Heart left ventricle (tissue), 13 donors: ENCODE results near the gene ASXL2.

Experiments
- POLR2A ChIP-seq, 2 donors: fragments of 450-650 bp; IDR thresholded peaks; one replicate each; pipeline ENCODE4 v1.6.1; 2017; ENCODE audit warnings: antibody characterized with exemption in 2 of 2, mild to moderate bottlenecking in 2 of 2, moderate library complexity in 2 of 2
- TF ChIP-seq, protein P1 (sequence below), 12 donors: fragments of 200-600 bp; sonication (generic) in 4 of 12; IDR thresholded peaks; one replicate each; pipeline versions ENCODE4 v1.5.0 to v1.8.0; 2018 to 2022; ENCODE audit warnings: antibody characterized with exemption in 12 of 12, mild to moderate bottlenecking in 5 of 12
- donor health status: ischemic (EF 13 %, LVEDD 7.1; RV severe dilation, severe dysfunction).
- donor health status: DM: no; HTN: yes; CAD: no.
- donor health status: DM: no; HTN: no; CAD: no.
- donor health status: ischemic (EF 25% LVEDD 6.9; RV normal size, moderate dysfunction).
- donor health status: ischemic (EF 25% LVEDD 5.7; RV mildly dilated, moderate dysfunction).
- donor health status: ischemic (EF 35%, LVEDD 5.7; RV mildly dilated, moderate dysfunction).
- donor health status: nonischemic (EF 11% LVEDD 7.7; RV severe dilation, severe dysfunction).
- donor health status: DM: yes; HTN: yes; CAD: no.
- donor health status: PGD.
- donor health status: ischemic (EF 29% LVEDD 5.4; RV normal size, mild dysfunction).
- donor health status: nonischemic (EF 23%, LVEDD 6.1; RV moderate dilation, normal function).

DNA sequence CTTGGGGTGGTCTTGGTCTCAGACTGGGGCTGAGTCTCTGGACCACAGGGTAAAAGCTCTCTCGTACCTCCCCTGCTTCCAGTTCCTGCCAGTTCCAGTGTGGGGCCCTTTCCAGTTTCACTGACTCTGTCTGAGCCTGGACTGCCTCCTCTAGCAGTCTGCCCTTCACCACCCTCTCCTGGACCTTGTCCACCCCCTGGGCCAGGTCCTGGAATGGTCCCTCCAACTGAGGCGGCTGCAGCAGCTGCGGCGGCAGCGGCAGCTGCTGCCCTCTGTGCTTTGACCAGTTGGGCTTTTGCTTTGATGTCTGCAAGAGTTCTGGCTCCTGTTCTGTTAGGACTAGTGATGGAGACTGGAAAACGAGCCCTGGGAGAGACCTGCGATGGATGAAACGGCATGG, 134.2 kb downstream of the ASXL2 start:
- TF ChIP-seq, protein P1, sequence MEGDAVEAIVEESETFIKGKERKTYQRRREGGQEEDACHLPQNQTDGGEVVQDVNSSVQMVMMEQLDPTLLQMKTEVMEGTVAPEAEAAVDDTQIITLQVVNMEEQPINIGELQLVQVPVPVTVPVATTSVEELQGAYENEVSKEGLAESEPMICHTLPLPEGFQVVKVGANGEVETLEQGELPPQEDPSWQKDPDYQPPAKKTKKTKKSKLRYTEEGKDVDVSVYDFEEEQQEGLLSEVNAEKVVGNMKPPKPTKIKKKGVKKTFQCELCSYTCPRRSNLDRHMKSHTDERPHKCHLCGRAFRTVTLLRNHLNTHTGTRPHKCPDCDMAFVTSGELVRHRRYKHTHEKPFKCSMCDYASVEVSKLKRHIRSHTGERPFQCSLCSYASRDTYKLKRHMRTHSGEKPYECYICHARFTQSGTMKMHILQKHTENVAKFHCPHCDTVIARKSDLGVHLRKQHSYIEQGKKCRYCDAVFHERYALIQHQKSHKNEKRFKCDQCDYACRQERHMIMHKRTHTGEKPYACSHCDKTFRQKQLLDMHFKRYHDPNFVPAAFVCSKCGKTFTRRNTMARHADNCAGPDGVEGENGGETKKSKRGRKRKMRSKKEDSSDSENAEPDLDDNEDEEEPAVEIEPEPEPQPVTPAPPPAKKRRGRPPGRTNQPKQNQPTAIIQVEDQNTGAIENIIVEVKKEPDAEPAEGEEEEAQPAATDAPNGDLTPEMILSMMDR (IDR thresholded peaks at IDR 0.05): no peak
- TF ChIP-seq POLR2A (IDR thresholded peaks at IDR 0.05): no peak
